ENCODE measurements around the gene CWC22.
"Not testable (repeated sequence)": the region's sequence is repeated elsewhere in the genome, so short reads cannot be mapped to it uniquely, and the experiment has no call there.

CWC22 gene

GRCh38 chr2:180003073-180003472 lies 4.0 kb downstream of the CWC22 start:
- DNase-seq (ENCODE audit: low read depth): no peak

GRCh38 chr2:180002198-180002770 lies 4.8 kb downstream of the CWC22 start:
- no peak for DNase-seq (ENCODE audit: low read depth)

GRCh38 chr2:180001726-180002125 lies 5.4 kb downstream of the CWC22 start:
- DNase-seq (ENCODE audit: low read depth): no peak

GRCh38 chr2:180000434-180000833 lies 6.7 kb downstream of the CWC22 start:
- no peak for DNase-seq (ENCODE audit: low read depth)

- no peak for DNase-seq (ENCODE audit: low read depth)
Measured at GRCh38 chr2:179999000-179999399, 8.1 kb downstream of the CWC22 start.

GRCh38 chr2:179995741-179996515 lies 11.2 kb downstream of the CWC22 start:
- no peak for DNase-seq (ENCODE audit: low read depth)

- no peak for DNase-seq (ENCODE audit: low read depth)
Measured at GRCh38 chr2:179991344-179991743, 15.8 kb downstream of the CWC22 start.

- DNase-seq (ENCODE audit: low read depth): no peak
Measured at GRCh38 chr2:179990676-179991317, 16.3 kb downstream of the CWC22 start.

- DNase-seq (ENCODE audit: low read depth): no peak
Measured at GRCh38 chr2:179987916-179988315, 19.2 kb downstream of the CWC22 start.

GRCh38 chr2:179985163-179985820 lies 21.8 kb downstream of the CWC22 start:
- no peak for DNase-seq (ENCODE audit: low read depth)

GRCh38 chr2:179983250-179983932 lies 23.7 kb downstream of the CWC22 start:
- no peak for DNase-seq (ENCODE audit: low read depth)

- DNase-seq (ENCODE audit: low read depth): no peak
Measured at GRCh38 chr2:179981085-179981484, 26.0 kb downstream of the CWC22 start.

GRCh38 chr2:179974761-179975160 lies 32.3 kb downstream of the CWC22 start:
- DNase-seq (ENCODE audit: low read depth): no peak

GRCh38 chr2:179966778-179967394 lies 40.2 kb downstream of the CWC22 start:
- no peak for DNase-seq (ENCODE audit: low read depth)

GRCh38 chr2:179965291-179966258 lies 41.5 kb downstream of the CWC22 start:
- no peak for DNase-seq (ENCODE audit: low read depth)

GRCh38 chr2:179963626-179964025 lies 43.5 kb downstream of the CWC22 start:
- no peak for DNase-seq (ENCODE audit: low read depth)

GRCh38 chr2:179958251-179958650 lies 48.8 kb downstream of the CWC22 start:
- DNase-seq (ENCODE audit: low read depth): not testable (repeated sequence)

- DNase-seq (ENCODE audit: low read depth): no peak
Measured at GRCh38 chr2:179954026-179954425, 53.1 kb downstream of the CWC22 start.

- DNase-seq (ENCODE audit: low read depth): no peak
Measured at GRCh38 chr2:179953359-179953758, 53.7 kb downstream of the CWC22 start.

GRCh38 chr2:179952658-179953057 lies 54.4 kb downstream of the CWC22 start:
- DNase-seq (ENCODE audit: low read depth): no peak

GRCh38 chr2:179951680-179952079 lies 55.4 kb downstream of the CWC22 start:
- DNase-seq (ENCODE audit: low read depth): no peak

Measured in activated gamma-delta T cell treated with anti-CD3 and anti-CD28 coated beads, Interleukin-2, amount 50 U/mL, for 16 hours (primary cell).